Activated naive CD8-positive, alpha-beta T cell treated with anti-CD3 and anti-CD28 coated beads, Interleukin-2, amount 10 ng/mL, durations not matched to agents 7 days and 5 days (primary cell): ENCODE results near the gene C14orf119. TPM values are rescaled to one million over a fixed set of nuclear protein-coding genes. Genes with fewer than 3 reads are reported as not detected.

ENCODE experiments used
- ATAC-seq: fragments of 150-1000 bp; cut with Tn5 transposase; one replicate; pipeline ENCODE4 v1.10.0; 2021; ENCODE audit warnings: low read depth, moderate library complexity
- POLR2A ChIA-PET: fragments of 350-600 bp; sonication (Branson Sonifier 250); formaldehyde crosslinking; loops from one replicate; lab custom pipeline; 2021; ENCODE audit warnings: antibody characterized with exemption; lab: Charles Lee
- DNase-seq: peaks from one replicate; pipeline ENCODE4 v3.0.0; 2021
- H3K27ac Mint-ChIP-seq: one replicate; pipeline ENCODE4 v1.8.0; 2022; ENCODE audit warnings: mild to moderate bottlenecking, mixed read lengths
- H3K27me3 Mint-ChIP-seq: one replicate; pipeline ENCODE4 v1.8.0; 2022; ENCODE audit warnings: mild to moderate bottlenecking, moderate library complexity, mixed read lengths
- H3K36me3 Mint-ChIP-seq: one replicate; pipeline ENCODE4 v1.8.0; 2021; ENCODE audit warnings: mild to moderate bottlenecking, mixed read lengths
- H3K4me1 Mint-ChIP-seq: one replicate; pipeline ENCODE4 v1.8.0; 2021; ENCODE audit warnings: mixed read lengths
- H3K4me3 Mint-ChIP-seq: one replicate; pipeline ENCODE4 v1.8.0; 2022; ENCODE audit warnings: mild to moderate bottlenecking, moderate library complexity, mixed read lengths
- H3K9me3 Mint-ChIP-seq: one replicate; pipeline ENCODE4 v1.8.0; 2021; ENCODE audit warnings: mixed read lengths
- total RNA-seq, 2 experiments: library from RNA; stranded (reverse); gene quantifications; one replicate each; pipeline ENCODE4 v1.2.3, GENCODE V29; 2021

Gene C14orf119
- total RNA-seq, 2 experiments from 2014 or later = 46.6 to 47.4 TPM

DNA sequence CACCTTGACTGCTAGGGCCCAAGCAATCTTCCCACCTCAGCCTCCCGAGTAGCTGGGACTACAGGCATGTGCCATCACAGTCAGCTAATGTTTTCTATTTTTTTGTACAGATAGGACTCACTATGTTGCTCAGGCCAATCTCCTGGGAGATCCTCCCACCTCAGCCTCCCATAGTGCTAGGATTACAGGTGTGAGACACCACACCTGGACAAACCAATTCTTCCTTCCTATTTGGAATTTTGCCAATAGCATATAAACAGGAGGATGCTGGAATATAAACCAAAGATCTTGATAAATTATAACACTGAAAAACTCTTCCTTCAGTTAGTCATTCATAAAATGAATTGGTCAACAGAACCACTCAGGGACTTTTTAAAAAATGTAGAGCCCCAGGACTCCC, 8.7 kb upstream of the C14orf119 start:
- DNase-seq (no peak), ATAC-seq (no peak)
- Mint-ChIP-seq H3K4me3 (no peak overlapping the region), H3K36me3 (peaks cover 25% of the 10 kb centered on the region), H3K27me3 (no peaks in the 10 kb centered on the region), H3K27ac (no peak overlapping the region), H3K9me3 (no peaks in the 10 kb centered on the region), H3K4me1 (peaks cover 9% of the 10 kb centered on the region)
- POLR2A ChIA-PET = interaction anchor here (2.1 kb wide), 1 partner anchor 8 kb away, joined by 6 read pairs; the partner anchor contains the start of genes ACIN1 and C14orf119

DNA sequence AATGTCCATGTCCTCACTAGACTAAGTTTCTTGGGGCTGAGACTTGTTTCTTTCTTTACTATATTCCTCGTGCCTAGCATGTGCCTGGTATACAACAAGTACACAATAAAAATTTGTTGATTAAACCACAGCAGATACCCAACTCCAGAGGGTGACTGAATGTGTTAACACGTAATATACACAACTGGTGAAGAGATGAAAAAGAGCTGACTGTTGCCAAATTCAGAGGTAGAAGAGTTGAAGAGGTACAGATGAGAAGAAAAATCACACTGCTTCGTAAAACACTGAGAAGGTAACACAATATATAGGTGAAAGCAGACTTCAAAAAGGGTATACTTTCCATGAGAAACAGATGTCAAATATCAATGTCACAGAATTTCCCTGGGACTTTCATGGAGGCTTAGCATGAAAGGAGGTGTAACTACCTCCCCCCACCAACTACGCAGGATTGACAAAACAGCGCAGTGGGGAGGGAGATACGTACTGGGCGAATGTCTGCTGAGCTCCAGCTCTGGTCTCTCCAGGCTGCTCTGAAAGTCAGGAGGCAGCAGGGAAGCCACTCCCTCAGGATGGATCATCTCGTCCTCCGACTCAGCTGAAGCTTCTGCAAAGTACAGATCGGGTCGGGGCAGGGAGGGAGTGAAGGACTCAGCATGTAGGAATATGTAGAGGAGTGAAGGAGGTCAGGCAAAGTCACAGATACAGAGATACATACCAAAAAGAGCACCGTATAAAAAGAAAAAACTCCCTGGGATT, 5.6 kb upstream of the C14orf119 start:
- H3K36me3 Mint-ChIP-seq = peaks cover 29% of the 10 kb centered on the region
- peaks cover 22% of the 10 kb centered on the region for H3K4me1 Mint-ChIP-seq
- H3K9me3 Mint-ChIP-seq = no peaks in the 10 kb centered on the region
- H3K27ac Mint-ChIP-seq = no peak overlapping the region
- DNase-seq = no peak
- POLR2A ChIA-PET = interaction anchor here (1.0 kb wide), 1 partner anchor 133 kb away, joined by 3 read pairs; the partner anchor contains the start of gene HAUS4
- no peaks in the 10 kb centered on the region for H3K27me3 Mint-ChIP-seq
- ATAC-seq = no peak
- no peak overlapping the region for H3K4me3 Mint-ChIP-seq

DNA sequence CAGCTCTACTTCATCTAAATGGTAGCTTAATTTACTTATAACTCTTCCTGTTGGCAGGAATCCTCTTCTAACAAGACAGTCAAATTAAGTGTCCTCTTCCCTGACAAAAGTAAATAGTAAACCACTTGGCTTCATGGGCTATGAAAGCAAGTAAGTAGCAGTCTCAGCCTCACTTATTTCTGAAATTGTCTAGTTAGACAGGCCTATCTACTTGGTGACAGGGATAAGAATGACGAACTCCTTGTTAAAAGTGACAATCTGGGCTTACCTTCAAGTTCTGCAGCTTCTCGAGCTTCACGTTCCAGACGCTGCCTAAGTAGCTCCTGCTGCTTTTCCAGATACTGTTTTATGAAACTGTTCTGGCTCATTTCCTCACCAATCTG, 5.1 kb upstream of the C14orf119 start:
- H3K27me3 Mint-ChIP-seq = no peaks in the 10 kb centered on the region
- H3K9me3 Mint-ChIP-seq = no peaks in the 10 kb centered on the region
- no peak overlapping the region for H3K27ac Mint-ChIP-seq
- POLR2A ChIA-PET = interaction anchor here (1.0 to 1.2 kb wide), 2 partner anchors 19 to 133 kb away, joined by 3 read pairs; partner anchors contain the start of gene HAUS4
- H3K36me3 Mint-ChIP-seq = peaks cover 28% of the 10 kb centered on the region
- peaks cover 22% of the 10 kb centered on the region for H3K4me1 Mint-ChIP-seq
- no peak overlapping the region for H3K4me3 Mint-ChIP-seq
- DNase-seq = no peak
- no peak for ATAC-seq

DNA sequence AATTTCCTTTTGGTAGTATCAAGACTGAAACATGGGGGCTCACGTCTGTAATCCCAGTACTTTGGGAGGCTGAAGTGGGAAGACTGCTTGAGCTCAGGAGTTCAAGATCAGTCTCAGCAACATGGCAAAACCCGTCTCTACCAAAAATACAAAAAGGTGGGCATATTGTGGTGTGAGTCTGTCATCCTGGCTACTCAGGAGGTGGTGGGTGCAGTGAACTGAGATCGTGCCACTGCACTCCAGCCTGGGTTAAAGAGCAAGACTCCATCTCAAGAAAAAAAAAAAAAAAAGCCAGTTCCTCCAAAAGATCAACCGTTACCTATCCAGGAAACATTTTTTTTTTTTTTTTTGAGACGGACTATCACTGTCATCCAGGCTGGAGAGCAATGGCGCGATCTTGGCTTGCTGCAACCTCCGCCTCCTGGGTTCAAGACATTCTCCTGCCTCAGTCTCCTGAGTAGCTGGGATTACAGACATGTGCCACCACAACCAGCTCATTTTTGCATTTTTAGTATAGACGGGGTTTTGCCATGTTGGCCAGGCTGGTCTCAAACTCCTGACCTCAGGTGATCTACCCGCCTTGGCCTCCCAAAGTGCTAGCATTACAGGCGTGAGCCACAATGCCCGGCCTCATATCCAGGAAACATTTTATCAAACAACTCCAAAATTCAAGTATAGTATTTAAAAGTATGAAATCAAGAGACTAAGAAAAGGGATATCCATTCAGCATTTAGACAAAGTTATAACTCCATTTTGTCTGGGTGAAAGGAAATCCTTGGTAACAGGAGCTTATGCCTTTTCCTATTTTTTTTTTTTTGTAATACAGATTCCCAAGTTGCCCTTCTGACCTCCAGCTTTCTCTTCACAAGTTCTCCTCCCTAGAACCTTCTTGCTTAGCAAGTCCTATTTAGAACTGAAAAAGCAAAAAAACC, 3.7 kb upstream of the C14orf119 start:
- DNase-seq (no peak), ATAC-seq (no peak)
- Mint-ChIP-seq H3K36me3 (peaks cover 24% of the 10 kb centered on the region), H3K9me3 (no peaks in the 10 kb centered on the region), H3K27me3 (no peaks in the 10 kb centered on the region), H3K4me3 (no peak overlapping the region), H3K27ac (no peak overlapping the region), H3K4me1 (peaks cover 20% of the 10 kb centered on the region)
- POLR2A ChIA-PET = interaction anchor here (0.7 to 1.2 kb wide), 3 partner anchors 11 to 20 kb away, joined by 3 to 7 read pairs (median 6); no protein-coding TSS in a partner anchor

DNA sequence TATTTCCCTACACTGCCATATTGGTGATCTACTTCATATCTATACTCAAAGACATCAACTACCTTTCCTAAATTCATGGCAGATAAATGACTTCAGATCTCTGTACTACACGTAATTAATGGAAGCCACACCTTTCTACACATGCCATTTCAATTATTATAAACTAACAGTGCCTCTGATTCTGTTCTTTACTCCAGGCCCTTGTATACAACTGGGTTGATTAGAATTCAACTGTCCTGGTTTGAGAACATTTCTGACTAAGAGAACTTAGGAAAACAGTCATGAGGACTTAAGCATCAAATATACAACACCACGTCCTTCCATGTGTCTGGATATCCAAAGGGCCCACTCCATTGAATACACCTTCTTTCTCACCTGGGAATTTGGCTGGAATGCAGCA, 2.2 kb upstream of the C14orf119 start:
- peak overlapping the region; percentile 24 for H3K4me3 Mint-ChIP-seq
- H3K9me3 Mint-ChIP-seq = no peaks in the 10 kb centered on the region
- H3K27ac Mint-ChIP-seq = no peak overlapping the region
- POLR2A ChIA-PET = no interaction called here
- no peak for ATAC-seq
- peaks cover 30% of the 10 kb centered on the region for H3K4me1 Mint-ChIP-seq
- DNase-seq = no peak
- peaks cover 25% of the 10 kb centered on the region for H3K36me3 Mint-ChIP-seq
- no peaks in the 10 kb centered on the region for H3K27me3 Mint-ChIP-seq

DNA sequence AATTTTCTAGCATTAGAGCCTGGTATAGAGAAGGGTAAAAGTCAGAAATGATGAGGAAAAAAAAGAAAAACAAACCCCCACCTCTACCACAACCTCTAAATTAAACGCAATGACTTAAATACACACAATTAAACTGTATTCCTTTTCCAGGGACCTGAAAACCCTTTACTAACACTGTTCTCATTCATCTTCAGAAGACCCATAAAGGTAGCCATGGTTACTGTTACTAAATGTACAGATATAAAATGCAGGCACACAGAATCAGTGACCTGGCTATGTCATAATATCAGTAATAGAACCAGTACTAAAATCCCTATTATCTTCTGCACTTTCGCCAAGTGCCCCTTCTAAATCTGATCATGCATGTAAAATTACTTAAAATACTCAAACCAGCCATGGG, 1.8 kb upstream of the C14orf119 start:
- H3K4me1 Mint-ChIP-seq = peaks cover 30% of the 10 kb centered on the region
- ATAC-seq (no peak), DNase-seq (no peak)
- no peak overlapping the region for H3K4me3 Mint-ChIP-seq
- peaks cover 25% of the 10 kb centered on the region for H3K36me3 Mint-ChIP-seq
- no peak overlapping the region for H3K27ac Mint-ChIP-seq
- POLR2A ChIA-PET = interaction anchor here (2.7 to 2.8 kb wide), 2 partner anchors 27 to 208 kb away, joined by 11 to 42 read pairs; partner anchors contain the start of gene CEBPE
- H3K9me3 Mint-ChIP-seq = no peaks in the 10 kb centered on the region
- no peaks in the 10 kb centered on the region for H3K27me3 Mint-ChIP-seq

DNA sequence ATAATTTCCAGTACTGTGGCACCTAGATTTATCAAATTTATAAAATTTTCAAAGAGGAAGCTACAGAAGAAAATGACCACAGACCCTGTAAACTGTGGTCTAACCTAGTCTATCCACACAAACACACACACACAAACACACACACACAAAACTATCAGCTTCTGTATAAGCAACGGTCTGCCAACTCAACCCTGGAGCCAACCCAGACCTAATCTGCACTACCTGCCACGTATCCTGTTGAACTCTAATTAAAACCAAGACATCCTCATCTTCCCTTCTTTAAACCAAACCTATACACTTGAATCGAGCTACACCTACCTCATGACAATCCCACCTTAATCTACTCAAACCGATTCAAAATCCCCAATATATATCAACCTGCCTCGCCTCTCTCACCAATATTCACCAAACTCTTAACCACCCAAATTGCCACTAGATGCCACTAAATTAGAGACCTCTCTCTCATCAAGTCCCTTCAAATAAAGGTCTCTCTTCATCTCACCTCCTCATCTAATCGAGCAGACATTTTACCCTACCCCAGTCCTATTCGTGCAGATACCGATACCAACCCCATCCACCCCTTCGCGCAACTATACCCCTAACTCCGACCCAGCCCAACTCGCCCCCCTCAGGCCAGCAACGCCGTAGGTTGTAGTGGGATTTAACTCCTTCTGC, 1.2 kb upstream of the C14orf119 start:
- Mint-ChIP-seq H3K27me3 (no peaks in the 10 kb centered on the region), H3K27ac (no peak overlapping the region), H3K36me3 (peaks cover 26% of the 10 kb centered on the region), H3K9me3 (no peaks in the 10 kb centered on the region), H3K4me3 (no peak overlapping the region), H3K4me1 (peaks cover 31% of the 10 kb centered on the region)
- POLR2A ChIA-PET = interaction anchor here (0.6 to 2.8 kb wide), 19 partner anchors 8 to 1173 kb away, joined by 3 to 42 read pairs (median 6); partner anchors contain the start of genes CEBPE, HAUS4, OXA1L and PABPN1
- DNase-seq = no peak
- ATAC-seq = no peak

DNA sequence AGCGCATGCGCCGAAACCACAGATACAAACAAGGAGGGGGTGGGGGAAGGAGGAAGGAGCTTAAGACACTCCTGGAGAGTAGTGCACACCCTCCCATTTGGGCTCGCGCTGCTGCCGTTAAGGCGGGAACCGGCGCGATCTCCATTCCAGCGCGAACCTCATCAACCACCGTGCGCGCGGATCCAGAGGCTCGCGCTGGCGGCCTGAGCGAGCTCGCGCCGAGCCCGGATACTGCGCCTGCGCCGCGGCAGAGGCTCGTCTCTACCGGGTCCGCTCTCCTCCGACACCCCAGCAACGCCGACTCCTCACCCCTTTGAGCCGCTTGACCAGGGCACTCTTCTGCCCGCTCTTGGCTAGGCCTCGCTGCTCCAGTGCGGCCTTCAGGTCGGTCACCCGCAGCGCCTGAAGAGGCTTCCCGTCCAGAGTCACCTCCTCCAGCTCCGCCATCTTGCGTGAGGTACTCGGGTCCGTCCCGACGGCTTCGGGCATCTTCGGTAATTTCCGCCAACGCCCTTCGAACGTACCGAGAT, 574 bp upstream of the C14orf119 start, which contains the start of gene ACIN1:
ACIN1 (minus strand) TSS at position 471 of the 530 bp plus-strand sequence; CDS start at position 447, 24 bp downstream.
- H3K4me1 Mint-ChIP-seq = peaks cover 34% of the 10 kb centered on the region
- ATAC-seq = peak; percentile 43
- H3K4me3 Mint-ChIP-seq = no peak within 1 kb of the TSS
- no peaks in the 10 kb centered on the region for H3K27me3 Mint-ChIP-seq
- peaks cover 26% of the 10 kb centered on the region for H3K36me3 Mint-ChIP-seq
- no peak within 1 kb of the TSS for H3K27ac Mint-ChIP-seq
- no peaks in the 10 kb centered on the region for H3K9me3 Mint-ChIP-seq
- peak; percentile 98 for DNase-seq
- POLR2A ChIA-PET = interaction anchor here (0.6 to 2.8 kb wide), 26 partner anchors 9 to 1174 kb away, joined by 3 to 42 read pairs (median 4); partner anchors contain the start of genes CEBPE, DAD1, HAUS4 and OXA1L

DNA sequence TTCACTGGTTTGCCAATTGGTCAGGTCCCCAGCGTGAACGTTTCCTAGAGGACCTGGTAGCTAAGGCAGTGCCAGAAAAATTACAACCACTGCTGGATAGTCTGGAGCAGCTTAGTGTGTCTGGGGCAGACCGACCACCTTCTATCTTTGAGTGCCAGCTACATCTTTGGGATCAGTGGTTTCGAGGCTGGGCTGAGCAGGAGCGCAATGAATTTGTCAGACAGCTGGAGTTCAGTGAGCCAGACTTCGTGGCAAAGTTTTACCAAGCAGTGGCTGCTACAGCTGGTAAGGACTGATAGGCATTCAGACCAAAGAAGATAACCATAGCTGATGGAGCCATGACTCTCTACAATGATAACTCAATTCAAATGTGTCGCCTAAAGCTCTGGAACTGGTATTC, 2.5 kb downstream of the C14orf119 start:
- no peak for ATAC-seq
- Mint-ChIP-seq H3K27me3 (no peaks in the 10 kb centered on the region), H3K36me3 (peaks cover 16% of the 10 kb centered on the region), H3K4me3 (no peak overlapping the region), H3K4me1 (peaks cover 26% of the 10 kb centered on the region), H3K27ac (peak overlapping the region; percentile 35), H3K9me3 (no peaks in the 10 kb centered on the region)
- no peak for DNase-seq
- POLR2A ChIA-PET = no interaction called here

DNA sequence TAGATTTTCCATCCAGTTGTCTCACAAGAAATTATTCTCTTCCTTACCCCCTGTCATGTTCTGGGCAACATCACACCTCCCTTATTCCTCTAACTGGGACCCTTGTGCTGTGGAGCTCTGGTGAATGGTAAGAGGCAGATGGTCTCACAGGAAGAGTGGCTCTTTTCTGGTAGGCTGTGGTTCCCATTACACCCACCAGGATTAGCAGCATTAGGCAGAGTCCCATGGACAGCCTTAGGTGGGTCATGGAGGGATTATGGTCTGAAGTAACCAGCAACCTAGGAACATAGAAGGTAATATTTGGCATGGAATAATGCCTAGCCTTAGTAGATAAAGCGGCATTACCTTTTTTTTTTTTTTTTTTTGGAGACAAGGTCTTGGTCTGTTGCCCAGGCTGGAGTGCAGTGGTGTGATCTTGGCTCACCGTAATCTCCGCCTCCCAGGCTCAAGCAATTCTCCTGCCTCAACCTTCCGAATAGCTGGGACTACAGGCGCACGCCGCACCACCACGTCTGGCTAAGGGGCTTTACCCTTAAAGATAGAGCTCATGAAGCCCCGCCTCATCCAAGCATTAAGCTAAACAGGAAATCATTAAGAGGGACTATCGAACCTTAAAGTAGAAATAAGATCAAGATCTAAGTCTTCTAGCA, 4.0 kb downstream of the C14orf119 start:
- no peaks in the 10 kb centered on the region for H3K9me3 Mint-ChIP-seq
- H3K4me1 Mint-ChIP-seq = peaks cover 17% of the 10 kb centered on the region
- POLR2A ChIA-PET = interaction anchor here (0.7 to 0.8 kb wide), 2 partner anchors 18 to 204 kb away, joined by 3 to 5 read pairs; partner anchors contain the start of gene PPP1R3E
- no peak for DNase-seq
- no peak overlapping the region for H3K4me3 Mint-ChIP-seq
- ATAC-seq = no peak
- no peak overlapping the region for H3K27ac Mint-ChIP-seq
- peaks cover 14% of the 10 kb centered on the region for H3K36me3 Mint-ChIP-seq
- H3K27me3 Mint-ChIP-seq = no peaks in the 10 kb centered on the region

DNA sequence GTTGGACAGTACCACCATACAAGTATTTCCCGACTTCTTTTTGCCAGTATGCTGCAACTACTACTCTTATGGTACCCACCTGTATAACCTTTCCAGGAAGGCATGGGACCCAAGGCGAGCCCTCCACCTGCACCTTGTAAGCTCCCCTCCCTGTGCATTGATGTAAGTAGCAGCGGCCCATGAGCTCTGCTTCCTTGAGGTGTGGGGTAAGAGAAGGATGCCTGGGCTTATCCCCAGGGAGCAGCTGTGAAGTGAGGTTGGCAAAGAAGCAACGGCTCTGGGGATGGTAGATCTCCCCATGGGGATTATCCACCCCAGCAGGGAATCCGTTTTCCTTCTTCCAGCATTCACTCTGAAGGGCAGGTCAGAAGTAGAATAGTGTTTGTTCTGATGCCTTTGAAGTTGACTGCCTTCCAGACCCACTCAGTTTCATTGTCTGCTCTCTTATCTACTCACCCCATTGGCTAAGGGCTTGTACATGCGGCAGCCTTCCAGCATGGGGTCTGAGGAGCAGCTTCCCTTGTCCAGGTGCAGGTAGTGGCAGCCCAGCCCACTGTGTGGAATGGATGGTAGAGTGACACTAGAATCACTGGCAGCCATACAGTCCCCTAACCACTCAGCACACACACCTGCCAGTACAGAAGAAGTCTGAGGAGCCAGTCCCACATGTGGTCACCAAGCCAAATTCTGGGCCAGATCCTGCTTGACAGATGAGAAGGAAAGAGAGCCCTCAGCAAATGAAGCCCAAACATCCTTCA, 6.1 kb downstream of the C14orf119 start:
- Mint-ChIP-seq H3K36me3 (peaks cover 16% of the 10 kb centered on the region), H3K4me3 (no peak overlapping the region), H3K27me3 (peaks cover 3% of the 10 kb centered on the region), H3K27ac (no peak overlapping the region), H3K4me1 (peaks cover 21% of the 10 kb centered on the region), H3K9me3 (no peaks in the 10 kb centered on the region)
- DNase-seq = no peak
- ATAC-seq = no peak
- POLR2A ChIA-PET = interaction anchor here (1.2 kb wide), 1 partner anchor 30 kb away, joined by 4 read pairs; no protein-coding TSS in a partner anchor
